Measurements from ENCODE around the gene NTNG1.

NTNG1 gene

GRCh38 chr1:107419003-107419402, 278.2 kb downstream of the NTNG1 start:
- no peak for DNase-seq

- no peak for DNase-seq
These were observed 282.1 kb downstream of the NTNG1 start for GRCh38 chr1:107422901-107423300.

DNA sequence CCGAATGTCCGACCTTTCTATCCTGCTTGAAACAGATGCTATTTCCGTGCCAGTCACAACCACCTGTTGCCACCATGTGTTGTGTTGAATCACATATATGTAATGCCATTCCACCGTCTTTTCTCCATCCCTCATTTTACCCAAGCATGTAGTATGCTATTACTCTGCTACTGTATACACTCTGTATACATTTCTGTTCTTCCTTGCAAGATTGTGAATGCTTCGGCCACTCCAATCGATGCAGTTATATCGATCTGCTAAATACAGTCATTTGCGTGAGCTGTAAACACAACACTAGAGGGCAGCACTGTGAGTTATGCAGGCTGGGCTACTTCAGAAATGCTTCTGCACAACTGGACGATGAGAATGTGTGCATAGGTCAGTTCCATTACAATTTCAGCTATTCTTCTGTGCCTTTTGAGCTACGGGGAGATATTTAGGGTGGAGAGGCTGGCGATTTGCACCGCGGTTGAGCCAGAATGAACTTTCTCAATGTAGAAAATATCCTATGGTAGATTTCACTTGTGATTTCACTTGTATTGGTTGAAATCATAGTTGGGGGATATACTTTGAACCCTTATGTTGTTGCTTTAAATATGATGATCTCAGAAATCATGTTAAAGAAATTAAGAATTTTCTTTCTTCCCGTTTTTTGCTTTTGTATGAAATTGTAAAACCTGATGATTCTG, 289.8 kb downstream of the NTNG1 start:
- DNase-seq, result no peak

DNA sequence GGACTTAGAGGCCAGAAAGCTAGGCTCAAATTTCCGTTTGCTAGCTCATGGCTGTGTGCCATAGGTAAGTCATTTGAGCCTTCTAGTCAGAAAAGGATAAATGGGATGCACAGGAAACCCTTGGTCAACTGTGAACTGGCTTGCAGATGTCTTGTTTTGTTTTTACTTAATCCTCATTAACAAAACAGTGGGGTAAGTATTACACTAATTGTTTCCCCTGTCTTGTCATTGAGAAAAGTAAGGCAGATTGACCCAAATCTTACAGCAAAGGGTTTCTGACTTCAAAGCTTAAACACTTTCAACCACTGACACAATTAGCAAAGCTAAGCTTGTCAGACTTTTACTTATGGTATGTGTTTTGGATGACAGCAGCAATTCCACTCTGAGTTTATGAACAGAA, 291.3 kb downstream of the NTNG1 start:
- no peak for DNase-seq

DNA sequence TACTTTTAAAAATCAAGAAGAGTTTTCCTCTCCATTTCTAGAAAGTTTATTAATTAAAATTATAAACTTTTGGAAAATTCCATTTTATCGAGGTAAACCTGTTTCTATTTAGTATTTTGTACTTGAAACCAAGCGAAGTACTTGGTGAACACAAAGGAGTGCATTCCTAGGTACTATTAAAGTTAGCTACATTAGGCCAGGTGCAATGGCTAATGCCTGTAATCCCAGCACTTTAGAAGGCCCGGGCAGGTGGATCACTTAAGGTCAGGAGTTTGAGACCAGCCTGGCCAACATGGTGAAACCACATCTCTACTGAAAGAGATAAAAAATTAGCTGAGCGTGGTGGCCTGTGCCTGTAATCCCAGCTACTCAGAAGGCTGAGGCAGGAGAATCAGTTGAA, 292.2 kb downstream of the NTNG1 start:
- DNase-seq, result no peak

GRCh38 chr1:107433635-107434360, 293.0 kb downstream of the NTNG1 start:
- DNase-seq, result no peak

- DNase-seq, result no peak
These were observed 293.5 kb downstream of the NTNG1 start for GRCh38 chr1:107434361-107434693.

- DNase-seq, result no peak
These were observed 295.9 kb downstream of the NTNG1 start for GRCh38 chr1:107436552-107437241.

DNA sequence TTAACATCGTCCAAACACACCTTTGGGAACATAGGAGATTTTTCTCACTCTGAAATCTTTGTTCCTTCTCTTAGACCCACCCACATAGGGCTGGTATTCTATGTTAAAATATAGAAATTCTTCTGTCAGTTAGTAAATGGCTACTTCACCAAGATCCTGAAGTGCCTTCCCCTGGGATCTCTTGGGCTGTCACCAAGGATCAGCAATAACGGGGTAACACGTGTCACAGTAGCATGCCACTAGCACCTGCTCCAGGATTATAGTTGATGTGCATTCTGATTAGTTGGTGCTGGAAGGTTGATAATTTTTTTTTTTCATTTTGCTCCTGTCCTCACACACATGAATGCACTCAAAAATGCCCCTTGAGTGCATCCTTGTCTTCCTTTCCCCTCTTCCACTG, 298.7 kb downstream of the NTNG1 start:
- DNase-seq, result no peak

DNA sequence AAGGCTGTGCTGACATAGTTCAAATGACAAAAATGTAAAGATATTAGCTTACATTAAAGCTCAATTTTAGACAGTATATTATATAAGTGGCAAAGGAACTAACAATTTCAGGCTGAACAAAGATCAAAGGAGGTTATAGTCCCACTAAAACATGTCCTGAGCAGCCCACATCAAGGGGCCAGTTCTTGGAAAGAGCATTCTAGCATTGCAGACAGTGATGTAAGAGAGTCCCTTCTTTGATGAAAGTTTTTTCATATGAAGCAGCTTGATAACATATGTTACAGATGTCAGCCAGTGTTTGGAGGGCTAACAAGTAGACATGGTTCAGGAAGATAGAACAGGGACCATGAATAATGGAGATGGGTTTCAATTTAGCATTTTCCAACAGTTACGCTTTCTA, 301.7 kb downstream of the NTNG1 start:
- DNase-seq, result no peak

- DNase-seq, result no peak
These were observed 302.2 kb downstream of the NTNG1 start for GRCh38 chr1:107443027-107443426.

GRCh38 chr1:107443860-107444259, 303.0 kb downstream of the NTNG1 start:
- DNase-seq, result no peak

DNA sequence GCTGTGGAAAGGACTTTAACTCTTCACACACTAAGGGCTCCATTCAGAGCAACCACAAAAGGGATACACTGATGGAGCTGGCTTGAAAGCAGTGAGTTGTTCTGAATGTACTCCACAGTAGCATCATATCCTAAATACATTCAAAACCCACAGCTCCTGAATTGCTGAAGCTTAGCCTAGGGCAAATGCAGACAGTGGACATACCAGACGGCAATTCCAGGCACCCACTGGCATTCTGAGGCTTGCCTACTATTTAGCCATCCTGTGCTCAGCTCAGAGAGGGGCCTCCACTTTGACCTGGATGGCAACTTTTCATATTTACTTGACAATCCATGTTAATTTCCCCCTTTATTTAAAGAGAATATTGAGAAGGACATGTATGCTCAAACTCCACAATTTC, 303.5 kb downstream of the NTNG1 start:
- DNase-seq, result no peak

GRCh38 chr1:107449326-107449725, 308.5 kb downstream of the NTNG1 start:
- no peak for DNase-seq

GRCh38 chr1:107450899-107451664, 310.2 kb downstream of the NTNG1 start:
- no peak for DNase-seq

DNA sequence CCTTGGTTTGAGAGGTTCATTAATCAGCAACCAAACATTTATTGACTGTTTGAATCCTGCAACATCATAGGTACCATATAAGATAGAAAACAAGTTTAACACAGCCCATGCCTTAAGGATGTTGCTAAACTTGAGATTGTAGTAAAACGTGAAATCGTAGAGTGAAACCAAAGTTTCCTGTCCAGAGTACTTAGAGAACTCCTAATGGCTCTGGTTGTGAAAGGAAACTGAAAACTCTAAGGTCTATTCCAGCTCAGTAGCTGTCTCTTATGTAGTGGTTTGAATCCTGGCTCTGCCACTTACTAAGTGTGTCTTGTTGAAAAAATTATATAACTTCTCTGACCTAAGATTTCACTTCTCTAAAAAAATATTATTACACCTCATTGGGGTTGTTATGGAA, 310.9 kb downstream of the NTNG1 start:
- DNase-seq, result no peak

- no peak for DNase-seq
These were observed 314.0 kb downstream of the NTNG1 start for GRCh38 chr1:107454791-107455190.

- DNase-seq, result no peak
These were observed 317.1 kb downstream of the NTNG1 start for GRCh38 chr1:107457989-107458388.

DNA sequence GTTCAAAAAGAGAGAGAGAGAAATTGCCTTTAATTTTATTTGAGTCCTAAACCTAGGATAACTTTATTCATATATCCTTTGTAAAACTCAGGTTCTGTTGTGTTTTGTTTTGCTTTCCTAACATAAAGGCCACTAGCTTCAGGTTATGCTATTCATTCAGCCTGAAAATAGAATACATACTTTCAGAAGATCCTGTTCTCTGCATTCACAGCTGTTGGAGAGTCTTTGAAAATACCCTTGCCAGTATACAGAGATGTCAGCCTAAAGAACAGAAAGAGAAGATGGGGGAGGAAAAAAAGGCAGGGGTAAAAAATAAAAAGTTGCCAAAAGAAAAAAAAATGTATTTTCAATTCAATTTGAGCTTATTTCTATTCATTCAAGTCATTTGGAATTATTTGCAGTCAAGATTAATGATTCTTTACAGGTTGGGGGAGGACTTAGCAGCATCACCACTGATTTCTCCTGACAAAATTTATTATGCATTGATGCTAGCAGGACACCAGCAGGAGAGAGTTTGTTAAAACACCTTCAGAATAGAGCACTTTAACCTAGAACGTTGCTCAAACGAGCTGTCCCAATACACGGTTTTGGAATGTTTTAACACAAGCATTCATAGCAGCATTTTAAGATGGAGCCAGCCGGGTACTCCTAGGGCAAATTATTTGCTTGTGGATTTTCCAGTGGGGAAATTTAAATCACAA, 318.5 kb downstream of the NTNG1 start:
- DNase-seq, result no peak

GRCh38 chr1:107460035-107460434, 319.2 kb downstream of the NTNG1 start:
- DNase-seq, result no peak

- DNase-seq, result no peak
These were observed 324.0 kb downstream of the NTNG1 start for GRCh38 chr1:107464827-107465226.

- DNase-seq, result no peak
These were observed 326.4 kb downstream of the NTNG1 start for GRCh38 chr1:107467286-107467685.

- no peak for DNase-seq
These were observed 327.0 kb downstream of the NTNG1 start for GRCh38 chr1:107467811-107468210.

Measured in activated CD4-positive, alpha-beta T cell treated with anti-CD3 and anti-CD28 coated beads, Interleukin-2, amount 50 U/mL, for 1 hour (primary cell).